ENCODE results near the gene ELL. TPM values are rescaled to one million over a fixed set of nuclear protein-coding genes. Genes with fewer than 3 reads are reported as not detected.

Gene ELL
- total and polyA plus RNA-seq, 4 experiments from 2014 or later, result 6.5 to 35.9 (median 25.8) TPM

DNA sequence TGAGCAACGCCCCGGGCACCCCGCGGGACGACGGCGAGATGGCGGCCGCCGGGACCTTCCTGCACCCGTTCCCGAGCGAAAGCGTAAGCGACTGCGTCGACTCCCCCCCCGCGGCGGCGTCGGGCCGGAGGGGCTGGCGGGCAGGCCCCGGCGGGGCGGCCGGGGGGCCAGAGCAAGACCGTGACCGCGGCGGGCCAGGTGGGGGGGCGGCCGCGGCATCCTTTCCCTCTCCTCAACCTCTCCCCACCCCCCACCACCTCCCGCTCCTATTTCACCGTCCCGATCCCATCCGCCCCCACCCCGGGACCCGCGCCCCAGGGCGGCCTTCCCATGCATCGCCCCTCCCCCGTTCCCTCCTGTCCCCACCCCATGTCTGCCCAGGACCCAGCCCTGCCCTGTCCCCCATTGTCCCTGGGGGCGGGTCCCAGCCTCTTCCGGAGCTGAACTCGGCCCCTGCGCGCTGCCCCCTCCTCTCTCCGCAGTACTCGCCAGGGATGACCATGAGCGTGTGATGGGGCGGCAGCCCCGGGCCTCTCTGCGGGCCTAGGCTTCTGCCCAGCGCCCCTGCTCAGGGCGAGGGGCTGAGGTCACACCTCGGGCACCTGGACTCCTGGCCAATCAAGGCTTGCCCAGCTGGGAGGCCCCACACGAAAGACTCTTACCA, 88.0 kb downstream of the ELL start:
- Histone ChIP-seq H3K9me3 (ENCODE audit: control insufficient read depth in 1 of 2, low read length in 2 of 2) (no peaks in the 10 kb centered on the region), H3K4me3 (ENCODE audit: low read length in 2 of 2) (no peak overlapping the region), H3K27ac (ENCODE audit: low read depth, low read length) (no peak overlapping the region), H3K4me1 (ENCODE audit: insufficient read depth, low read length) (peaks cover 31% of the 10 kb centered on the region), H3K27me3 (ENCODE audit: insufficient read depth, low read length) (no peaks in the 10 kb centered on the region), H3K36me3 (ENCODE audit: insufficient read depth, low read length) (no peaks in the 10 kb centered on the region)
- no peak for DNase-seq
- intact Hi-C loops (cut with micrococcal nuclease), result no loop called here
- Mint-ChIP-seq H3K9me3 (no peaks in the 10 kb centered on the region), H3K4me1 (peaks cover 5 to 36% (median 16%) of the 10 kb centered on the region in 4 donors), H3K36me3 (no peaks in the 10 kb centered on the region), H3K27me3 (no peaks in the 10 kb centered on the region), H3K27ac (peak overlapping the region in 3 of 7 donors; percentile 27 to 83 (median 76)), H3K4me3 (peak overlapping the region in 7 of 8 donors; percentile 21 to 76 (median 53))
- ChIA-PET POLR2A (ENCODE audit: partially characterized antibody) (interaction anchor here (1.2 to 14.5 kb wide), 2 partner anchors 9 to 16 kb away, joined by 4 to 238 read pairs; partner anchors contain the start of gene SSBP4), CTCF (ENCODE audit: partially characterized antibody) (interaction anchor here (0.6 to 1.0 kb wide), 2 partner anchors 23 to 118 kb away, joined by 3 read pairs; no protein-coding TSS in a partner anchor)

DNA sequence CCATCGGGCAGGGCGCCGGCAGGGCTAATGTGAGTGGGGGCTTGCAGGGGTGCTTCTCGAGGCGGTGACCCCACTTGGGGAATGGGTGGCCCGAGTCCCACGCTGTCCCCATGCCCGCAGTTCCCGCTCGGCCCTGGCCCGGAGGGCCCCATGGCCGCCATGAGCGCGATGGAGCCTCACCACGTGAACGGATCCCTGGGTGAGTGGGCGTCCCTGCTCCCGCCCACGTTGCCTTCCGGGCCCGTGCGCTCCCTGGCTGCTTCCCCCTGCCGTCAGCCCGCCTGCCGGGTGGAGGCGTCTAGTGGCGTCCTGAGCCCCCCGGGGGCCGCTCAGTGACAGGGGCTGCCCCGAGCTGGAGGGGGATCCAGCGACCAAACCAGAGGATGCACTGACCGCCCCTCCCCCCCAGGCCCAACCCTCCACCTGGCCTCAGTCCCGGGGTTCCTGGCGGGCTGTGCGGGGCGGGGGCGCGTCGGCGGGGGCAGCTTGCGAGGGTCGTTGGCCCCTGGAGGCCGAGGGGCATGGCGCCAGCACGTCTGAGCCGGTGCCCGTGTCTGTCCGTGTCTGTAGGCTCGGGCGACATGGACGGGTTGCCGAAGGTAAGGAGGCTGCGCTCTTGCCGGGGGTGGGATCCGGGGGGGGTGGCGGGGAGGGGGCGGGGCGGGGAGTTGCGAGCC, 88.7 kb downstream of the ELL start:
- DNase-seq, result peak in 1 of 5 donors; percentile 42
- CTCF ChIA-PET (ENCODE audit: partially characterized antibody), result no interaction called here
- Histone ChIP-seq H3K36me3 (ENCODE audit: insufficient read depth, low read length) (no peaks in the 10 kb centered on the region), H3K4me3 (ENCODE audit: low read length in 2 of 2) (peak overlapping the region in 1 of 2 donors; percentile 52), H3K9me3 (ENCODE audit: control insufficient read depth in 1 of 2, low read length in 2 of 2) (no peaks in the 10 kb centered on the region), H3K27ac (ENCODE audit: low read depth, low read length) (no peak overlapping the region), H3K27me3 (ENCODE audit: insufficient read depth, low read length) (no peaks in the 10 kb centered on the region), H3K4me1 (ENCODE audit: insufficient read depth, low read length) (peaks cover 38% of the 10 kb centered on the region)
- Mint-ChIP-seq H3K4me1 (peaks cover 5 to 42% (median 16%) of the 10 kb centered on the region in 4 donors), H3K9me3 (no peaks in the 10 kb centered on the region), H3K27me3 (no peaks in the 10 kb centered on the region), H3K36me3 (no peaks in the 10 kb centered on the region), H3K4me3 (peak overlapping the region in 5 of 8 donors; percentile 38 to 61 (median 45)), H3K27ac (peak overlapping the region in 1 of 7 donors; percentile 29)
- POLR2A ChIA-PET (ENCODE audit: partially characterized antibody), result interaction anchor here (1.3 to 14.5 kb wide), 2 partner anchors 15 to 152 kb away, joined by 4 to 238 read pairs; partner anchors contain the start of gene SSBP4
- intact Hi-C loops (cut with micrococcal nuclease), result no loop called here

- CTCF ChIA-PET (ENCODE audit: partially characterized antibody), result interaction anchor here (1.2 kb wide), 1 partner anchor 29 kb away, joined by 3 read pairs; no protein-coding TSS in a partner anchor
- peak overlapping the region in 2 of 7 donors; percentile 56 to 62 for H3K27ac Mint-ChIP-seq
- peaks cover 41% of the 10 kb centered on the region for H3K4me1 ChIP-seq (ENCODE audit: insufficient read depth, low read length)
Observed at GRCh38 chr19:18432275-18433014, 89.4 kb downstream of the ELL start.

DNA sequence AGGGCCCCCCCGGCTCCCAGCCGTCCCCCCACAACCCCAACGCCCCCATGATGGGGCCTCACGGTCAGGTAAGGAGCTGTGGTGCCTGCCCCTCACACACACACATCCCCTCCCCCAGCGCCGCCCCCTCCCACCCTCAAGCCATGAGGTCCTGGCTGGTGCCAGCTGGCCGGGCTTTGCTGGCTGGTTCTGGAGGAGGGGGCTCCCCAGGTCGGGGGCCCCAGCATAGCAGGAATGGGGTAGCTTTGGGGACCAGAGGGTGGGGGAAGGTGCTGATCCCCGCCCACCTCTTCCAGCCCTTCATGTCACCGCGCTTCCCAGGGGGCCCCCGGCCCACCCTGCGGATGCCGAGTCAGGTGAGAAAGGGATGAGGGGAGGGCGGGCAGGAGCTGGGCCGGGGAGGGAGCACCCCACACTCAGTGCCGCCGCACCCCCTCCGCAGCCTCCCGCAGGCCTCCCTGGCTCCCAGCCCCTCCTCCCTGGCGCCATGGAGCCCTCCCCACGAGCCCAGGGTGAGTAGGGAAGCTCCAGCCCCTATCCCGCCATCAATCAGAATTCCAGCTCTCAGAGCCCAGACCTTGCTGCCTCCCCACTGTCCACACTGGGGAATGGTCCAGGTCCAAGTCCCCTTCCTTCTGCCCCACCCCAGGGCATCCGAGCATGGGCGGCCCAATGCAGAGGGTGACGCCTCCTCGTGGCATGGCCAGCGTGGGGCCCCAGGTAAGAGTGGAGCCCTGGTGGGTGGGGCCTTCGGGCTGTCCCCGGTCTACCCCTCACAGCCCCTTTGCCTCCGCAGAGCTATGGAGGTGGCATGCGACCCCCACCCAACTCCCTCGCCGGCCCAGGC, 90.3 kb downstream of the ELL start:
- Mint-ChIP-seq H3K27me3 (no peaks in the 10 kb centered on the region), H3K9me3 (no peaks in the 10 kb centered on the region), H3K4me3 (peak overlapping the region in 1 of 8 donors; percentile 46), H3K36me3 (no peaks in the 10 kb centered on the region), H3K4me1 (peaks cover 7 to 44% (median 20%) of the 10 kb centered on the region in 4 donors), H3K27ac (peak overlapping the region in 1 of 7 donors; percentile 68)
- ChIA-PET CTCF (ENCODE audit: partially characterized antibody) (interaction anchor here (1.2 kb wide), 1 partner anchor 30 kb away, joined by 3 read pairs; no protein-coding TSS in a partner anchor), POLR2A (ENCODE audit: partially characterized antibody) (interaction anchor here (0.7 to 14.5 kb wide), 4 partner anchors 9 to 151 kb away, joined by 3 to 238 read pairs (median 4); partner anchors contain the start of gene SSBP4)
- Histone ChIP-seq H3K9me3 (ENCODE audit: control insufficient read depth in 1 of 2, low read length in 2 of 2) (no peaks in the 10 kb centered on the region), H3K4me1 (ENCODE audit: insufficient read depth, low read length) (peaks cover 46% of the 10 kb centered on the region), H3K36me3 (ENCODE audit: insufficient read depth, low read length) (no peaks in the 10 kb centered on the region), H3K4me3 (ENCODE audit: low read length in 2 of 2) (no peak overlapping the region), H3K27me3 (ENCODE audit: insufficient read depth, low read length) (no peaks in the 10 kb centered on the region), H3K27ac (ENCODE audit: low read depth, low read length) (no peak overlapping the region)
- no peak for DNase-seq
- intact Hi-C loops (cut with micrococcal nuclease), result no loop called here

More at GRCh38 chr19:18432275-18433014, 89.4 kb downstream of the ELL start:
- H3K27ac ChIP-seq (ENCODE audit: low read depth, low read length), result no peak overlapping the region
- peak overlapping the region in 5 of 8 donors; percentile 38 to 61 (median 46) for H3K4me3 Mint-ChIP-seq
- H3K36me3 Mint-ChIP-seq, result no peaks in the 10 kb centered on the region
- H3K27me3 Mint-ChIP-seq, result no peaks in the 10 kb centered on the region
- peaks cover 5 to 43% (median 16%) of the 10 kb centered on the region in 4 donors for H3K4me1 Mint-ChIP-seq
- intact Hi-C loops (cut with micrococcal nuclease), result no loop called here
- H3K9me3 ChIP-seq (ENCODE audit: control insufficient read depth in 1 of 2, low read length in 2 of 2), result no peaks in the 10 kb centered on the region
- no peaks in the 10 kb centered on the region for H3K36me3 ChIP-seq (ENCODE audit: insufficient read depth, low read length)
- H3K4me3 ChIP-seq (ENCODE audit: low read length in 2 of 2), result peak overlapping the region in 1 of 2 donors; percentile 52
- no peaks in the 10 kb centered on the region for H3K9me3 Mint-ChIP-seq
- no peak for DNase-seq
- POLR2A ChIA-PET (ENCODE audit: partially characterized antibody), result interaction anchor here (1.3 to 14.5 kb wide), 2 partner anchors 14 to 152 kb away, joined by 4 to 238 read pairs; partner anchors contain the start of gene SSBP4
- no peaks in the 10 kb centered on the region for H3K27me3 ChIP-seq (ENCODE audit: insufficient read depth, low read length)

- H3K27ac ChIP-seq (ENCODE audit: low read depth, low read length), result peak overlapping the region; percentile 87
- CTCF ChIA-PET (ENCODE audit: partially characterized antibody), result interaction anchor here (0.5 kb wide), 1 partner anchor 140 kb away, joined by 3 read pairs; no protein-coding TSS in a partner anchor
- POLR2A ChIA-PET (ENCODE audit: partially characterized antibody), result interaction anchor here (1.0 to 14.5 kb wide), 2 partner anchors 10 to 13 kb away, joined by 3 to 238 read pairs; partner anchors contain the start of gene SSBP4
Observed at GRCh38 chr19:18430417-18431144, 91.3 kb downstream of the ELL start.

More at GRCh38 chr19:18430417-18431144, 91.3 kb downstream of the ELL start:
- Mint-ChIP-seq H3K27me3 (no peaks in the 10 kb centered on the region), H3K27ac (peak overlapping the region in 6 of 7 donors; percentile 86 to 95 (median 90)), H3K4me1 (peaks cover 8 to 44% (median 19%) of the 10 kb centered on the region in 4 donors), H3K4me3 (peak overlapping the region in 4 of 8 donors; percentile 34 to 64 (median 52)), H3K9me3 (no peaks in the 10 kb centered on the region), H3K36me3 (peaks cover 0 to 3% of the 10 kb centered on the region in 2 donors)
- DNase-seq, result no peak
- intact Hi-C loops (cut with micrococcal nuclease), result no loop called here
- H3K27me3 ChIP-seq (ENCODE audit: insufficient read depth, low read length), result no peaks in the 10 kb centered on the region
- H3K4me3 ChIP-seq (ENCODE audit: low read length in 2 of 2), result no peak overlapping the region
- peaks cover 52% of the 10 kb centered on the region for H3K4me1 ChIP-seq (ENCODE audit: insufficient read depth, low read length)
- H3K36me3 ChIP-seq (ENCODE audit: insufficient read depth, low read length), result no peaks in the 10 kb centered on the region
- H3K9me3 ChIP-seq (ENCODE audit: control insufficient read depth in 1 of 2, low read length in 2 of 2), result no peaks in the 10 kb centered on the region
